ENCODE data around the gene PNLIP. TPM values are rescaled to one million over a fixed set of nuclear protein-coding genes. Genes with fewer than 3 reads are reported as not detected.
A peak's percentile ranks its signal among the peaks of the same experiment; 100 is the strongest.

Gene PNLIP
- 10 to 100 TPM in 1 of 4 donors, 1 to 10 TPM in 3; 1.1 to 11.4 (median 2.7) TPM for total RNA-seq

DNA sequence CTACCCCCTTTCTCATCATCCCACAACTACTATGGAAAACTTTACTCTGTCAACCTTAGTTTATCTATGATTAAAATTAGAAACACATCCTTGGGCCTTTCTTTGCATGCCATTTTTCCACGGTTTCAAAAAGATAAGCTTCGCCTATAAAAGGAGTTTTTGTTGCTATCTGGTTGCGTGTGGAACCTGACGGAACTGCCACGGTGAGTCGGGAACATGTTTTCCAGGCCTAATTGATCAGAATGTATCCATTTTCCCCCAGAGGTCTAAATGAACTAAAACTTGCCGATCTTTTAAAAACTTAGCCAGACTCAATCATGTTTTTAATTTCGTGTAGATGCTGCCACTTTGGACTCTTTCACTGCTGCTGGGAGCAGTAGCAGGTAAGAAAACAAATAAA lies at the start of gene PNLIP:
TSS of gene PNLIP (plus strand) at position 176 of the 400 bp plus-strand sequence. CDS start at position 338, 162 bp downstream.
- Histone ChIP-seq H3K27ac (no peak within 1 kb of the TSS), H3K36me3 (no peaks in the 10 kb centered on the region), H3K27me3 (no peaks in the 10 kb centered on the region), H3K9me3 (no peaks in the 10 kb centered on the region), H3K4me3 (no peak within 1 kb of the TSS), H3K4me1 (no peaks in the 10 kb centered on the region)
- no peak for DNase-seq (ENCODE audit: low spot score in 2 of 2)
- 83 to 88% methylated on average over 8 of the region's 8 CpGs for WGBS, 2 donors
- no peak for TF ChIP-seq EP300 (IDR thresholded peaks at IDR 0.05)
- TF ChIP-seq, protein P1, sequence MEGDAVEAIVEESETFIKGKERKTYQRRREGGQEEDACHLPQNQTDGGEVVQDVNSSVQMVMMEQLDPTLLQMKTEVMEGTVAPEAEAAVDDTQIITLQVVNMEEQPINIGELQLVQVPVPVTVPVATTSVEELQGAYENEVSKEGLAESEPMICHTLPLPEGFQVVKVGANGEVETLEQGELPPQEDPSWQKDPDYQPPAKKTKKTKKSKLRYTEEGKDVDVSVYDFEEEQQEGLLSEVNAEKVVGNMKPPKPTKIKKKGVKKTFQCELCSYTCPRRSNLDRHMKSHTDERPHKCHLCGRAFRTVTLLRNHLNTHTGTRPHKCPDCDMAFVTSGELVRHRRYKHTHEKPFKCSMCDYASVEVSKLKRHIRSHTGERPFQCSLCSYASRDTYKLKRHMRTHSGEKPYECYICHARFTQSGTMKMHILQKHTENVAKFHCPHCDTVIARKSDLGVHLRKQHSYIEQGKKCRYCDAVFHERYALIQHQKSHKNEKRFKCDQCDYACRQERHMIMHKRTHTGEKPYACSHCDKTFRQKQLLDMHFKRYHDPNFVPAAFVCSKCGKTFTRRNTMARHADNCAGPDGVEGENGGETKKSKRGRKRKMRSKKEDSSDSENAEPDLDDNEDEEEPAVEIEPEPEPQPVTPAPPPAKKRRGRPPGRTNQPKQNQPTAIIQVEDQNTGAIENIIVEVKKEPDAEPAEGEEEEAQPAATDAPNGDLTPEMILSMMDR (IDR thresholded peaks at IDR 0.05) = no peak

DNA sequence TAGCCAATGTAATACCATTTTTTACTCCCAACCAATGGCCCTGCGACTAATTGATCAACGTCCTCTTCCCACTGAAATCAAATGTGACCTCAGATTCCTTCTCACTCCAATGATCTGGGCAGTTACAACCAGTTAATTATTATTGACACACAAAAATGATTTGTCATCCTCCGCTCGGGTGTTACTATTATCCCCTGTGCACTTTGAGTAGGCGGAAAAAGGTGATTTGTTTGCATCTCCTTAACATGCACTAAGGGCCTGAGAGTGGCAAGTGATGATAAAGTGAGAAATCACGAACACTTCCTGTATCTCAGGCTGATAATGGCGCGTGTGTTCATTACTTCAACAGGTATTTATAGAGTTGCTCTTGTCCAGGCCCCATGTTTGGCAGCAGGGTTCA lies 40.9 kb upstream of the PNLIP start:
- DNase-seq (ENCODE audit: low spot score in 2 of 2) = no peak
- Histone ChIP-seq H3K9me3 (no peaks in the 10 kb centered on the region), H3K4me1 (no peaks in the 10 kb centered on the region), H3K4me3 (no peak overlapping the region), H3K27me3 (no peaks in the 10 kb centered on the region), H3K27ac (no peak overlapping the region), H3K36me3 (no peaks in the 10 kb centered on the region)
- WGBS, 2 donors = 75 to 77% methylated on average over 8 of the region's 8 CpGs
- TF ChIP-seq, protein P1 (IDR thresholded peaks at IDR 0.05) = no peak
- TF ChIP-seq EP300 (IDR thresholded peaks at IDR 0.05) = no peak
- no peak for TF ChIP-seq POLR2A (IDR thresholded peaks at IDR 0.05)

DNA sequence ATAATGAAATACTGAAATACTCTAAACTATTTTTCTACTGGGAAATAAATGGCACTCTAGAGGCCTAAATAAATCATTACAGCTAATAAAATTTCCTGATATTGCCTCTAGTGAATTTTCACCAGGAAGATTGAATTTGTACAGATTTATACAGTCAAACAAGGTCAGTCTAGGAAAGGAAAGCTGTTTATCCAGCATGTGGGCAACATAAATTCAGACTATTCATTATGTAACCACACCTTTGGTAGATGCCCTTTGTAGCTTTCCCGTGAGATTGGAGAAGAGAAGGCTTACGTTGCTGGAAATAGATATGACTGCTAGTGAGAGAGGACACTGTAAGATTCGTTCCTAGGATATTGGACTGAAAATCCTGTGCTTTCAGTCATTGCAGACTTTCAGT lies 35.2 kb upstream of the PNLIP start:
- DNase-seq (ENCODE audit: low spot score in 2 of 2) = no peak
- Histone ChIP-seq H3K36me3 (no peaks in the 10 kb centered on the region), H3K4me1 (no peaks in the 10 kb centered on the region), H3K9me3 (no peaks in the 10 kb centered on the region), H3K27ac (no peak overlapping the region), H3K4me3 (no peak overlapping the region), H3K27me3 (no peaks in the 10 kb centered on the region)
- 61 to 66% methylated on average over 3 of the region's 3 CpGs for WGBS, 2 donors
- TF ChIP-seq, protein P1 (IDR thresholded peaks at IDR 0.05) = no peak
- TF ChIP-seq POLR2A (IDR thresholded peaks at IDR 0.05) (no peak), EP300 (IDR thresholded peaks at IDR 0.05) (no peak)

DNA sequence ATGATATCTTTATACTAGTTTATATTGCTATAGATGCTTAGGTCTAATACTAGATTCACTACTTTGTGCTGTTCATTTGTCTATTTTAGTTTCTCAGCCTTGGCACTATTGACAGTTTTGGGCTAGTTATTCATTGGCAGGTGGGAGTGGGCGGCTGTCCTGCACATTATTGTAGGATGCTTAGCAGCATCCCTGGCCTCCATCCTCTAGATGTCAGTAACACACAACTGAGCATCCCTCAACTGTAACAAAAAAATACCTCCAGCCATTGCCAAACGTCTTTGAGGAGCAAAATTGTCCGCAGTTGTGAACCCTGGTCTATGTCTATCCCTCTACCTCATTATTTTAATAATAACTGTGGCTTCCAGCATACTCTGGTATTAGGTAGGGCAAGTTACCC lies 34.4 kb upstream of the PNLIP start:
- TF ChIP-seq, protein P1 (IDR thresholded peaks at IDR 0.05) = no peak
- no peak for TF ChIP-seq POLR2A (IDR thresholded peaks at IDR 0.05)
- TF ChIP-seq EP300 (IDR thresholded peaks at IDR 0.05) = no peak
- H3K27me3 ChIP-seq = no peaks in the 10 kb centered on the region
- no peak for DNase-seq (ENCODE audit: low spot score in 2 of 2)
- H3K27ac ChIP-seq = no peak overlapping the region
- 62 to 64% methylated on average over 3 of the region's 3 CpGs for WGBS, 2 donors
- no peak overlapping the region for H3K4me3 ChIP-seq
- H3K4me1 ChIP-seq = no peaks in the 10 kb centered on the region
- H3K36me3 ChIP-seq = no peaks in the 10 kb centered on the region
- H3K9me3 ChIP-seq = no peaks in the 10 kb centered on the region

DNA sequence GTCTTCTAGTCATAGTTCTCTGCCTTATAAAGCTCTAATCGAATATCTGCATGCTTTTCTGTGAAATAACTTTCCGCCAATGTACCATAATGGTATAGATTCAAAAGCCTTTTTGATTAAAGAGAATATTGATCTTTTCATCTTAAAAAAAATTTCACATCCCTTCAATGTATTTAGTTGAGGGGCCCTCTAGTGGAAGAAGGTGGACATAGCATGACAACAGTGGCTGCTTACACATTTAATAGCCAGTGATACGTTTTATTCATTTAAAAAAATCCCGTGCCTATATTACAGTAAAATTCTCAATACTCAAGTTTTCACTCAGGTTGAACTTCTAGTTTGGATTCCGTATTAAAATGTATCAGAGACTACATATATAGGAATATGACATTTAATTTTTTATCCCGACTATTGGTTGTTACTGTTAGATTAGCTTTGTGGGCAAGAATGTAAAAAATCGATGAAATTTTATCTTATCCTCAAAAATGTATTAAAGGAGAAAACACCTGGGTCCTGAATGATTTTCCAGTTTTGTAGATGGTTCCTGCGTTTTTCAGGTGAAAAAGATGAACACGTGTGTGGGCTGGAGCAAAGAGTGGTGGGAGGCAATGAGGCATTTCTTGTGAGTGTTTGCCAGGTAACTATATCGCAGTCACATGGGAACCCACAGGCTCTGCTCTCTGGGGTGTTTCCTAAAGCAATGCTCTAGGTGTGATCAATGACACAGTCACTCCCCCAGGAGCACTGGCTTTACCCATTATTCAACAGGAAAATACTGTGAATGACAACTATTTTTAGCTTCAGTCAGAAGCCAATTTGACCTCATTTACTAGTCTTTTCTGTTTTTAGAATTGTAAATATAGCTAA lies 24.1 kb upstream of the PNLIP start:
- no peaks in the 10 kb centered on the region for H3K27me3 ChIP-seq
- no peaks in the 10 kb centered on the region for H3K4me1 ChIP-seq
- peak in 1 of 2 donors; percentile 64 for DNase-seq (ENCODE audit: low spot score in 2 of 2)
- H3K9me3 ChIP-seq = no peaks in the 10 kb centered on the region
- WGBS, 2 donors = 34 to 41% methylated on average over 10 of the region's 10 CpGs
- H3K27ac ChIP-seq = no peak overlapping the region
- H3K4me3 ChIP-seq = no peak overlapping the region
- TF ChIP-seq, protein P1 (IDR thresholded peaks at IDR 0.05) = peak; percentile 37 to 84 (median 73)
- TF ChIP-seq POLR2A (IDR thresholded peaks at IDR 0.05) = no peak
- no peaks in the 10 kb centered on the region for H3K36me3 ChIP-seq

All from tibial nerve (tissue), 4 donors.